GM19463 (cell line): Measurements from ENCODE around the gene ACVR1.
"Not testable (repeated sequence)": the region's sequence is repeated elsewhere in the genome, so short reads cannot be mapped to it uniquely, and the experiment has no call there.

Experiments used
- ATAC-seq: cut with Tn5 transposase; IDR thresholded peaks from one replicate; pipeline ENCODE4 v1.9.1; 2021; ENCODE audit warnings: mild to moderate bottlenecking, moderate library complexity; ENCODE audit not compliant: unreplicated experiment

Gene ACVR1

DNA sequence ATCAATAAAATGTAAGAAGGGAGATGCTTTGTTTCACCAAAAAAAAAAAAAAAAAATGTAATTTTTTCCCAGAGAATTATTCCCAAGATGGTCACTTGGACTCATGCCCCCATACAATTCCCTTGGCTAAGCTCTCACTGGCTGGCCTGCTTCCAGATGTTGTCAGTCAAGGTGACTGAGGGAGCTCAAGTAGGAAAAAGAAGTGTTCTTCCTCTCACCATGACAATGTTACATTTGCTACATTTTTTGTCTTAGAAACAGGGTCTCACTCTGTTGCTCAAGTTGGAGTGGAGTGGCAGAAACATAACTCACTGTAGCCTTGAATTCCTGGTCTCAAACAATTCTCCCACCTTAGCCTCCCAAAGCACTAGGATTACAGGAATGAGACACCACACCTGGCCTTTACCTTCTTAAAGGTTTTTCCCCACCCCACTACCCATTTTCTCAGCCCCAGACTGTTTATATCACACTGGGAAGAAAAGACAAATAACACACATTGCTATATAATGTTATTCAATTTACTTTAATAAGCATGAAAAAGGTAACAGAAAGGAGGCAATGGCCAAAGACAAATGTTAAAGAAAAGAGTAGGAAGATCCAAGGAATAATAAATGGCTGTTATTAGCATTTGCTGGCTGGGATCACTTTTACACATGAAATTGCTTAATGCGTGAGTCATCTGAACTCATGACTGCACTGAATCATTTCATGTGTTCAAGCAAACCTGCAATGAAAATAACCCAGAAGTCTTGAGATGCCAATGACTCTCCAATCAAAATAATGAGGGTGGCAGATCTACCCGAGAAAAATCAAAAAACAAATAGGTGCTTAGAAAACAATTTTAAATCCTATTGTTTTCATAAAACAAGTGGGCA lies 45.2 kb downstream of the ACVR1 start:
- ATAC-seq, result no peak

DNA sequence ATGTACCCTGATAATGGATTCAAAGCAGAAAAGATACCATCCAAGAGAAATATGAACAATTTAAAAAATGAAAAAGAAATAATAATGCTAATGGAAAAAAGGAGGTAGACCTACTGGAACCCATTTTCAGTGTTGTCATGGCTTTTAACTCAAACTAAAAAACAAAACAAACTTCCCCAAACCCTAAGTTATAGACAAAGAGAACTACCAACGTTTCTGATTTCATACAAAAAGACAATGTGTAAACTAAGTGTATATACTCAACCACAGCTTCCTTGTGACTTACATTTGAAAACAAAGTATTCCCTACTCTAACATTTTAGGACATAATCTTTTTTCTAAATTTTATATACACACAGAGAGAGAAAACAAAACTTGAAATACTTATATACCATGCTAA lies 45.9 kb downstream of the ACVR1 start:
- ATAC-seq, result no peak

DNA sequence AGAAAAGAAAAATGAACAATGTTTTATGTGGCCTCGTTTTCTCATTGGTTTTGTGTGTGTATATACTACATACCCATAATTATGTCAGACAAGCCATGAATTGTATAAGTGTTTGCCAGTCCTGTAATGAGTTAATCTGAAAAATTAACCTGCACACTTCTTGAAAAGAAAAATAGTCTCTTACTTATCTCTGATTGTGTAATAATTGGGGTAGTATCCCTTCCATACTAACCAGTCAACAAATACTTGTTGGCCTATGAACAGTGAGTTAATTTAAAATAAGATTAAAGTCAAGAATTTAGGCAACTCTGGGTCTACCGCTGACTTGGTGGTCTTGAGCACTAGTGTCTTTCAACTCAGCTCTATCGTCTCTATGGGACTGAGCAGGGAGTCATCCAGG lies 48.8 kb downstream of the ACVR1 start:
- ATAC-seq, result no peak

DNA sequence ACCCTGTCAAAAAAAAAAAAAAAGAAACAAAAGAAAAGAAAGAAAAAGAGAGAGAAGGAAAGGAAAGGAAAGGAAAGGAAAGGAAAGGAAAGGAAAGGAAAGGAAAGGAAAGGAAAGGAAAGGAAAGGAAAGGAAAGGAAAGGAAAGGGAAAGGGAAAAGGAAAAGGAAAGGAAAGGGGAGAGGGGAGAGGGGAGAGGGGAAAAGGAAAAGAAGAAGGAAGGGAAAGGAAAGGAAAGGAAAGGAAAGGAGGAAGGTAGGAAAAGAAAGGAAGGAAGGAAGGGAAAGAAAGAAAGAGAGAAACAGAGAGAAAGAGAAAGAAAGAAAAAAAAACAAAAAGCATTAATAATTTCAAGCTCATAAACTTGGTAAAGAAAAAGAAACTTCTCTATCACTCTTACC lies 49.5 kb downstream of the ACVR1 start:
- not testable (repeated sequence) for ATAC-seq

DNA sequence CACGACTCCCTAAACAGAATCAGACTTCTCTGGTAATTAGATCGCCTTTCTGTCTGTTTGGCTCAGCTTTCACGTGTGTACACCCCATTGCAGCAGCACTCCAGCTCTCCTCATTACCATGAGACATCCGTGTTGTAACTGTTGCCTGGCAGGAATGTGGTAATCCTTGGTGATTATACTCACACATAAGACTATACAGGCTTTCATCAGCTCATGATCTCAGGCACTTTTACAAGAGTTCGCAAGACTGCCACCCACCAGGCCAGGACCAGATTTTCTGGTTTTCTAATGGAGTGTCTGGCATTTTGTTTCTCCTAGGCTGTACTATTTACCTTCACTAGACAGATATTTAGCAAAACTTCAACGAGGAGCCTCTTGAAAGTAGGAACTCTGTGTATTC lies 50.2 kb downstream of the ACVR1 start:
- no peak for ATAC-seq

DNA sequence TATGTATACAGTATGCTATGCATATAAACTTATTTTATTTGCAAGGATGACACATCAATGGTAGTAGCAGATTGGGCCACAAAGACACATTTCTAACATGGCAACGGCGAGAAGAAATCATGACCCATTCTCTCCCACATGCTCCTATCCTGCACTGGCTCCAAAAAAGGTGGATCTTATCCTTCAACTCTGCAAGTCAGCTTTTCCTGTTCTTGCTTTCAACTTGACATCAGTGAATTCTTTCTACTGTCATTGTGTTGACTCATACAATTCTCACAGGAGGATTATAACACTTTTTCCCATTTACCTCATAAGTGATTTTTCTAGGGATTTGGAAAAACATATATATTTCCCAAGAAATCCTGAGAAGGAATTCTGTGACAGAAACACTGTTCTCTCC lies 53.1 kb downstream of the ACVR1 start:
- ATAC-seq, result no peak

DNA sequence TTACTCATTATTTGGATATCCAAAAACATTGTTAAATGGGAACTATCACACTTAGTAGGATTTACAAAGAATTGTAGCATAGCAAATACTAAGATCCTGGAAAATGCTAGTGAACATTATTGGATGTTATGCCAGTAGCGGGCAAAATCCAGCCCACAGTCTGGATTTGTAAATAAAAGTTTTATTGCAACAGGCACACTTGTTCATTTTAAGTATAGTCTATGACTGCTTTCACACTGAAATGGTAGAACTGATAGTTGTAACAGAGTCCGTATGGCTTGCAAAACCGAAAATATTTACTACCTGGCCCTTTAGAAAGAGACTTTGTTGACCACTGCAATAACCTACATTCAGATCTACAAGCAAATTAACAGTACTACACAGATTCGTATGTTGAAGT lies 53.6 kb downstream of the ACVR1 start:
- ATAC-seq, result no peak

DNA sequence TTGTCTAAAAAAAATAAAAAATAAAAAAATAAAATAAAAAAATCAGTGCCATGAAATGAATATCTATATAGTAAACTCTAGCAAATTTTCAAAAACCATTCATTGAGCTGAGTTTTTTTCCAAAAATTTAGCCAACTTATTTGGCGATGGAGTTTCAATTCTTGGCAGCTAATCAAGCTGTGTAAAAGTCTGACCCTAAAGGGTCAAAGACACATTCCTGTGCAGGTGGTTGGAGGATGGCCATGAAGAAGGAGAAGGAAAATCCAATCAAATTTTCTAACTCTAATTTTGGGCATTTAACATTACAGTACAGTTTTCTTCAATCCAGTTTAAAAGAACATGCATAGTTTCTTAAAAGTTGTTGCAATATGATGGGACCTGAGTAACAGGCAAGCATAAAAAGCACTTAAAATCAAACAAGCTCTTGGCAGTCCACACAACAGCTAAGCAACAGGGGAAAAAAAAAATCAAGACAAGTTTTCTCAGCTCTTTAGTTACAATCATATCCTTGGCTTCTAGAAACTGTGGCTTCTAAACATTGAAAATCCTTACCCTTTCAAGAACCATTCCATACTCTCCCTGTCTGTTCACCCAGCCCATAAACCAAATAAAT lies 54.5 kb downstream of the ACVR1 start:
- no peak for ATAC-seq

DNA sequence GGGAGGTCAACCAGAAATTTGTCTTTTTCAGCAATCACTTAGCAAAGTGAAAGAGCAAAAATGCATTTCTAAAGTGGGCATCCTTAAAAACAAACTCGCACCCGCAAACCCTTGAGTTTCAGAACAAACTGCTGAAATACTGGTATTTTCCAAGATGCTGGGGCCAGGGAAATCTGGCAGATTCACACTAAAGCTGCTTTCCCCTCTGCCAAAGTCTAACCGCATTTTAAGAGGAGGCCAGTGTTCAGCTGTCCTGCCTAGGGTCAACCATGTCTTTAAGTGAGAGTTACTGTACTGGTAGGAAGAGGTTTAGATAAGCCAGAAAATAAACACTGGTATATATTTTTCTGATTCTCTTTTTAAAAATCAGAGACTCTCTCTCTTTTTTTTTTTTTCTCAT lies 55.9 kb downstream of the ACVR1 start:
- no peak for ATAC-seq

DNA sequence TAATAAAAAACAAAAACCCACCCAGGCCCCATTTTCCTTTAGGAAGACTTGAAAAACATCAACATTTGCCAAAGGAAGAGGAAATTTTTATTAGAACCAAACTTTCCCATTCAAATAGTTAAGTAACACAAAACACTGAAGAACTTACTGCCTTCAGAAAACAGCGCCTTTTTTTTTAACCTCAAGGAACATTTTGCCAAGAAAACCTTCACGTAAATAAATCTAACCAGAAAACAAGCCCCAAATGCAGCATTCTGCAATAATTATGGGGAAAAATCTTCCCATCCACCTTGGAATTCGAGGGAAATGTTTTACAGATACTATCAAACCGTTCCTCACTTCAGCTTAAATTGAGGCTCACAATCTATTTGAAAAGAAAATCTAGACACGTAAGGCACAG lies 56.4 kb downstream of the ACVR1 start:
- no peak for ATAC-seq

DNA sequence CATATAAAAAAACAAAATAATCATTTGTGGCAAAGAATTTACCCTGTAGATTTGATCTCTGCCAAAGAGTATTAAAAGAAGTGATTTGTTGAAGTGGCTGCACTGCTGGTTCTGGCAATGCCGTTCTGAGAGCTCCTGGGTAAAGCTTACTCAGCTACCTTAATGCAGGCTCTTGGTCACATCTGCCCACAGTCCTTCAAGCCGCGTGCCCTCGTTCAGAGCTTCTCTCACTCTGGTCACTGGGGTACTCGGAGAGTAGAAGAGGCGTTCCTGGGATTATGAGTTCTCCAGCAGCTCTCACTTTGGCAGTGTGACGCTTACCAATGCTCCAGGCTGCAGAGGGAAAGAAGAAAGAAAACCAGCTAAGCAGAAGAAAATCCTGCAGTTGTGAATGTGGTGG lies 57.9 kb downstream of the ACVR1 start:
- ATAC-seq, result no peak

DNA sequence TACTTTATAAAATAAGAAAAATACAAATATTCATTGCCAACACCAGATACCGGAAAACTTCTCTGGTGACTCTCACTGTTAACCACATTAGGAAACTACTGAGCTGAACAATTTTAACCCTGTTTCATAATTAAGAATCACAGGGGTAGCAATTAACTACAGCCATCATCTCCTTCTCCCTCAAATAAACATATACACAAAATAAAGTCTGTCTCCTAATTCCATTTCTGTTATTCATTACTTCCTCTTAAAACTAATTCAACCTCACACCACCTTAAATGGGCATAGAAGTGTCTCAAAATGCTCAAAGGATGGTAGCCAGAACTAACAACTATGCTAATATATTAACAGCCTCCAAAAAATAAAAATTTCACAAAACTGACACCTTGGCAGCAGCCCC lies 60.7 kb downstream of the ACVR1 start:
- no peak for ATAC-seq

DNA sequence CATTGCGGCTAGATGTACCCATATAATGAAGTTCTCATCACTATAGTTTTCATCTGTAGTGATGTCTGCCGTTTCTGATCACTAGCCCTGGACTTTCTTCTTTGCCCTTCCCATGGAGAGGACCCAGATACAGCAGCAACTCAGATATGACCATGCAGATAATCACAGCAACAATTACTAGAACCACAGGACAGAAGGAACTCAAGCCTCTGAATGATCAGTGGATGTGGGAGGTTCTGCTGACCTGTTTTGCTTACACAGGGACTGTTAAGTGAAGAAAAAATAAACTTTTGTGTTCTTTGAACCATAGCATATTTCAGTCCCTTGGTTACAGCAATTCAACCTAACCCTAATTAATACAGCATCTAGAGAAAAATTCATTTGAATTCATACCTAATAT lies 62.7 kb downstream of the ACVR1 start:
- ATAC-seq, result no peak

DNA sequence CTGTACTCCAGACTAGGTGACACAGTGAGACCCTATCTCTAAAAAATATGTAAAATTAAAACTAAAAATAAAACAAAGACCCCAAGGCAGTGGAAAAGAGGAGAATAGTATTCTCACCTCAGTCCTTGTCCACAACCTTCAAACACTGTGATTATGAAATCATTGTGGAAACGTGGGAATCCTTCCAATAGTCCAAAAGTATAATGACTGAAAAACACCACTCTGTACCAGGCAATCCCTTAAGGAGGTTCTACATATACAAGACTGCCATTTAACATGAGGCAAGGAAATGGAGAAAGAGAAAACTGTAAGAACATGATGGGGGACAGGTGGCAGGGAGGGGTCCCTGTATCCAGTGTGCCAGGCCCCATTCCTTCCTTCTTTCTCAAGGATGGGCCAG lies 66.1 kb downstream of the ACVR1 start:
- ATAC-seq, result no peak

DNA sequence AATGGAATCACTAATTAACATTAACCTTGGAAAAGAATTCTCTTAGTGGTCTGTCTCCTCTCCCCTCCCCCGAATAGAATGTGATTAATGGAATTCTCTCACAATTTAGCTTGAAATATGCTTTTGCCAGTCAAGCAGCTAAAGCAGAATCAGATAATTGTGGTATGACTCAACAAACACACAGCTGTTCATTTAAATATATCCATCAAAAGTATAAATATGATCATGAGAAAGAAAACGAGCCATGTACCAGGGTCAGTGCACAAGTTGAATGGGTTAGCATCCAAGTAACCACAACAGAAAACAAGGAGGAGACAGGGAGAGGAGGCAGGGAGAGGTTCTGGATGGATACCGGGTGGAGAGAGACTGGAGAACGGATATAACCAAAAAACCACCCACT lies 66.9 kb downstream of the ACVR1 start:
- no peak for ATAC-seq

DNA sequence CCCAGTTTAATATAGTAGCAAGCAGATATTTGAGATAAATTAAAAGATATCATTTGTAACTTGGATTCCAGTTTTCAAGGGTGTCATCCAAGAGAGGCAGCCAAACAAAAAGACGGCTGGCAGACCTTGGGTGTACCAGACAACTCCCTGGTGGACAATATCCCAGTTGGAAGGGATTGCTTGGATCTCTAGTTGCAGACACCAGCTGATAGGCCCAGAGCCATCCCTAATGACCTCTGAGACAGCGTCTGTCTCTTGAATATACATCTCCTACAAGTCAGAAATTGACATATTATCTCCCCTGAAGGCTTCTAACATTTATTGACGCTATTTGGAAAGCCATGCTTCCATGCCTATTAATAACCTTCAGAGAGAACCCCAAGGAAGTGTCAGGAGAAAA lies 67.7 kb downstream of the ACVR1 start:
- no peak for ATAC-seq

DNA sequence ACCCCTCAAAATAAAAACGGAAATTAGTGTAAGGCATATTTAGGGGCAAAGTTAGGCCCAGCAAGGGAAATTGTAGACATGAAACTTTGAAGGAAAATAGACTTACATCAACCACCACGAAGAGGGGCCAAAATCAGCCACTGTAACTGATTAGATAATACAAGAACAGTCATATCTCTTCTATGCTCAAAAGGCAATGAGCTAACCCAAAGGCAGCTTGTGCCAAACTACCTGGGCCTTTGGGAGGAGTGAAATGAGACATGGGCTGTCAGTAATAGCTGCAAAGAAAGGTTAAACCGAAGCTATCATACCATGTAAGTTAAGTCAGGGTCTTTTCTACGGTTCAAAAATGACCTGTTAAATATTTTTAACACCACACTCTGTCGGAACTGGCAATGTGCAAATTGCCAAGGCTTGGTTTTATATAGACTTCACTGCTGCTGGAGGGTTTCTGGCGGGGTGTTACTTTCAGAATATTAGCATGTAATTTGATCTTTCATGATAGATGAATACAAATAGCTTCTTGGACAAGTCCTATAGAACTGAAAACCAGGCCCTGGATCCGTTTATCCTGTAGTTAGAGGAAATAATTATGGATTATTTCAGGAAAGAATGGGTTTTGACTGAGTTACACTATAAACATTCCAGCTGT lies 69.6 kb downstream of the ACVR1 start:
- ATAC-seq, result no peak

DNA sequence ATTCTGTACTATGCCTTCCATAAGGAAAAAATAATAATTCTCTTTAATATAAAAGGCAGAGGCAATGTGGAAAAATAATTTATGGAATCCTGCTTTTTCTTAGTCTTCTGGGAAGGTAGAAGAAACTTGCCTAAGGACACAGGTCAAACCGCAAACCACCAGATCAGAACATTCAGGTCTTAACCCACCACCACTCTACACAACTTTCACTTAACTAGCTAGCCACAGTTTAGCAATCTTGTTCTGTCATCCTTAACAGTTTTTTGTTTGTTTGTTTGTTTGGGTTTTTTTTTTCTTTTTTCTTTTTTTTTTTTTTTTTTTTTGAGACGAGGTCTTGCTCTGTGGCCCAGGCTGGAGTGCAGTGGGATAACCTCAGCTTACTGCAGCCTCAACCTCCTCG lies 70.6 kb downstream of the ACVR1 start:
- no peak for ATAC-seq

DNA sequence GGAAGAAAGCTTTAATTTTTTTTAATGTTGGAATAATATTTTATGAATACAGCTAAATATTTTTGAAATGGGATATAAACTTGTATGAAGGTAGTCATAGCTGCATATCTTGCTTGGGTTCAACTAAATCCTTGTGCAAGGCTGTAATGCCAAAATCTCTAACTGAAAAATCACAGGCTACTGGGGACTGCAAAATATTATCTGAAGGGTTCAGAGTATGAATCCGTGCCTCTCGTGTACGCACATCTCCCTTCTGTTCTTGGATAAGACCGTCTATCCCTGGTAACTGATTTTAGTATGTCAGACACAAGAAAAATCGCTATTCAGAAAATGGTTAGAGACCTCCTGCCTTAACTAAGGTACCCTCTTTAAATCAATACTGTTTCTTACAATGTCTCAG lies 71.8 kb downstream of the ACVR1 start:
- ATAC-seq, result no peak

DNA sequence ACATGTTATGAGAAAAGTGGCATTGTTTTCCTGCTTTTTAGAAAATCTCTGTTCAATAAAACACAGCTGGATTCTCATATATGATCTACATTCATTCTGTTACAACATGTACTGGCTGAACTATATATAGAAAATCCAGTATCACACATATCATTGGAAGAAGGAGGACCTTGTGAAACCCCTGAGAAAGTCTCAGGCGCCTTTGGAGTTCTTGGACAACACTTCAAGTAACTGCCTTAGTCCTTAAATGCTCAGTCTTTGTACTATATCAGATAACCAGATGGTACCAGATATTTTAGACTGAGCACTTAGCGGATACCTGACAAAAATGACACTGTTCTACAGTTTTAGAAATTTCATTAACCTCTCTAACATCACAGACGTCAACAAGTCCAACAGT lies 72.2 kb downstream of the ACVR1 start:
- ATAC-seq, result no peak

DNA sequence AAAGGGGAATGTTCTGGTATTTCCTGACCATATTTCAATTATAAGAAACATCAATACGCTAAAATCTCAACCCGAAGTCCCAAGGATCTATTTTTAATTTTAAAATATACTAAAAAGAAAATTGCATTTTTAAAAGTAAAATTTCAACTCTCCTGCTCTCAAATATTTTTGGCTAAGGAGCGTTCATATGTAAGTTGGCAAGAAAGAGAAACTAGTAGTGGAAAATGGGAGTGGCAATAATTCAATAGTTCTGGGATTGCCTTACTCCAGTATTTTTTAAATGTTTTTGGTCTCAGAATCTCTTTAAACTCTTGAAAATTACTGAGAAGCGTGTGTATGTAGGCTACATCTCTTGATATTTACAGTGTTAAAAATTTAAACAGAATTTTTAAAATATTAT lies 72.7 kb downstream of the ACVR1 start:
- ATAC-seq, result no peak

DNA sequence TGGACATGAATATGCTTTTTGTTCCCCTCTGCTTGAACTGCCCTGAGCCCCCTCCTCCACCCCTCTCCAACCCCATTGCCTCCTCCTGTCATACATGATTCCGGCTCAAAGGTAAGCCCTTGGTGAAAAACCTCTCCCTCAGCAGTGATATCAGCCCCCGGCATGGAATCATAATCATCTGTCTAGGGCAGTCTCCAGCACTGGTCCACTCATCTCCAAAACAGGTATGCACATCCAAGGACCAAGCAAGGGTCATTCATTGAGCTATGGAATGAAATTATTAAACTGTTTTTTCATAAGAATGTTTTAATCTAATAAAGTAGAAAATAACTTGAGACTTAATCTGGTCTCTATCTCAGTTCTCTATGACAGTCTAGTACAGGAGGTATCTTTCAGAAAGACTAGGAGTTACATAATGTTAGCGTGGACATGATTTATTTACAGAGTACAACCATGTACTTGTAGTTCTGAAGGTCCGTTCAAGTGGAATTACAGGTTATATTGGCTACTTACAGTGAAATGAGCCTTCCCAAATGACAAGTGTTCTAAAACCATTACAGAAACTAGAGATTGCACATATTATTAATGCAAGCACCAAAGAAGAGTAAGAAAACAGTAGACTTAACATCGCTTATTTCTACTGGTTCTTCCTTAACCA lies 75.2 kb downstream of the ACVR1 start:
- no peak for ATAC-seq
